Kidney capillary endothelial cell (primary cell): ENCODE measurements around the gene JUNB.

Experiments
- DNase-seq: peaks from one replicate; pipeline ENCODE4 v3.0.0-alpha.2; 2018; ENCODE audit warnings: low spot score

JUNB gene

GRCh38 chr19:12842511-12842910, 51.2 kb downstream of the JUNB start:
- DNase-seq, result no peak
